Pulmonary artery endothelial cell (primary cell): Measurements from ENCODE around the gene ZFP69B. TPM values are rescaled to one million over a fixed set of nuclear protein-coding genes. Genes with fewer than 3 reads are reported as not detected.
"Not testable (repeated sequence)": the region's sequence is repeated elsewhere in the genome, so short reads cannot be mapped to it uniquely, and the experiment has no call there.

ENCODE experiments used
- DNase-seq: peaks from one replicate; pipeline ENCODE4 v3.0.0-alpha.2; 2011; ENCODE audit warnings: low read depth, low spot score
- total RNA-seq: library from RNA; depleted of rRNA; stranded (reverse); fragments of >200 nt; gene quantifications from 2 replicates; pipeline ENCODE4 v1.2.3, GENCODE V29; 2014

ZFP69B gene
- total RNA-seq, 1 donor from 2014 or later: 2.8 TPM

GRCh38 chr1:40435876-40436275, 14.4 kb upstream of the ZFP69B start:
- no peak for DNase-seq

- no peak for DNase-seq
Measured at GRCh38 chr1:40438391-40439015, 11.8 kb upstream of the ZFP69B start.

GRCh38 chr1:40439247-40439646, 11.0 kb upstream of the ZFP69B start:
- no peak for DNase-seq

GRCh38 chr1:40450495-40451237, 390 bp downstream of the ZFP69B start:
- peak; percentile 39 for DNase-seq

GRCh38 chr1:40451238-40451585, 936 bp downstream of the ZFP69B start:
- no peak for DNase-seq

GRCh38 chr1:40454873-40455272, 4.6 kb downstream of the ZFP69B start:
- DNase-seq: no peak

GRCh38 chr1:40462956-40463590, 12.8 kb downstream of the ZFP69B start:
- DNase-seq: no peak

GRCh38 chr1:40469327-40469726, 19.1 kb downstream of the ZFP69B start:
- DNase-seq: no peak

- no peak for DNase-seq
Measured at GRCh38 chr1:40475268-40475667, 25.0 kb downstream of the ZFP69B start.

GRCh38 chr1:40476924-40477677, 26.8 kb downstream of the ZFP69B start, which contains the start of gene ZFP69:
ZFP69 (plus strand) TSS chr1:40477290; CDS start chr1:40479362, 2,072 bp downstream.
- DNase-seq: no peak

GRCh38 chr1:40477678-40478053, 27.4 kb downstream of the ZFP69B start:
- no peak for DNase-seq

GRCh38 chr1:40478276-40478675, 28.0 kb downstream of the ZFP69B start:
- DNase-seq: no peak

GRCh38 chr1:40479156-40479555, 28.9 kb downstream of the ZFP69B start:
- DNase-seq: no peak

GRCh38 chr1:40495315-40495903, 45.1 kb downstream of the ZFP69B start:
- no peak for DNase-seq

GRCh38 chr1:40502651-40503050, 52.4 kb downstream of the ZFP69B start:
- not testable (repeated sequence) for DNase-seq

- DNase-seq: no peak
Measured at GRCh38 chr1:40507973-40508372, 57.7 kb downstream of the ZFP69B start.

- DNase-seq: no peak
Measured at GRCh38 chr1:40508375-40509341, 58.4 kb downstream of the ZFP69B start, which contains the start of gene EXO5. EXO5 (plus strand) TSS chr1:40508767; CDS start chr1:40514545, 5,778 bp downstream.
